Natural killer cell (primary cell): ENCODE measurements around the gene PRDM16. TPM values are rescaled to one million over a fixed set of nuclear protein-coding genes. Genes with fewer than 3 reads are reported as not detected.

Source experiments
- ATAC-seq, 3 donors: fragments of 150-1000 bp in 2 of 3; fragments of 200-7000 bp in 1 of 3; cut with Tn5 transposase; 1 replicate in 1 of 3; 2 replicates in 2 of 3; pipeline ENCODE4 v1.10.0; 2021; ENCODE audit warnings: mild to moderate bottlenecking in 2 of 3, moderate library complexity in 2 of 3
- DNase-seq, 2 donors: peaks; one replicate each; pipeline versions ENCODE4 v3.0.0 to v3.0.0-alpha.2; 2013 to 2021; ENCODE audit warnings: mixed read lengths in 1 of 2
- H3K27ac ChIP-seq: one replicate; pipeline ENCODE4 v1.5.1; 2013; ENCODE audit warnings: mild to moderate bottlenecking, low read length
- H3K27me3 ChIP-seq: one replicate; pipeline ENCODE4 v1.6.1; 2013; ENCODE audit warnings: low read length; ENCODE audit not compliant: control insufficient read depth, insufficient read depth
- H3K36me3 ChIP-seq: one replicate; pipeline ENCODE4 v1.6.1; 2013; ENCODE audit warnings: low read length; ENCODE audit not compliant: control insufficient read depth, insufficient read depth
- H3K4me1 ChIP-seq: one replicate; pipeline ENCODE4 v1.6.1; 2013; ENCODE audit warnings: low read length; ENCODE audit not compliant: control insufficient read depth, insufficient read depth
- H3K4me3 ChIP-seq: one replicate; pipeline ENCODE4 v1.5.1; 2013; ENCODE audit warnings: low read length
- H3K9me3 ChIP-seq: one replicate; pipeline ENCODE4 v1.6.1; 2013; ENCODE audit warnings: low read length; ENCODE audit not compliant: control insufficient read depth, insufficient read depth
- H3K27ac Mint-ChIP-seq, 2 donors: one replicate each; pipeline ENCODE4 v1.8.0; 2022; ENCODE audit warnings: mild to moderate bottlenecking in 2 of 2, mixed read lengths in 2 of 2, moderate library complexity in 1 of 2
- H3K27me3 Mint-ChIP-seq, 2 donors: one replicate each; pipeline ENCODE4 v1.8.0; 2022; ENCODE audit warnings: low read depth in 2 of 2, mixed read lengths in 2 of 2
- H3K36me3 Mint-ChIP-seq: one replicate; pipeline ENCODE4 v1.8.0; 2022; ENCODE audit warnings: mixed read lengths
- H3K4me1 Mint-ChIP-seq, 2 donors: one replicate each; pipeline ENCODE4 v1.8.0; 2022; ENCODE audit warnings: mixed read lengths in 2 of 2
- H3K4me3 Mint-ChIP-seq: one replicate; pipeline ENCODE4 v1.8.0; 2022; ENCODE audit warnings: mild to moderate bottlenecking, moderate library complexity, mixed read lengths
- H3K9me3 Mint-ChIP-seq, 2 donors: one replicate each; pipeline ENCODE4 v1.8.0; 2022; ENCODE audit warnings: mixed read lengths in 2 of 2
- WGBS: methylation state at CpG from one replicate; pipeline ENCODE4 v1.1.7; 2013; ENCODE audit warnings: missing lambda C conversion rate; ENCODE audit not compliant: insufficient coverage; 5-methylcytosine and 5-hydroxymethylcytosine counted together
- intact Hi-C: fragments of 100-400 bp; cut with micrococcal nuclease; formaldehyde crosslinking; loops from one replicate; pipeline ENCODE4 v1.14.2; 2022
- total RNA-seq, 4 donors: library from RNA; stranded (reverse); fragments of 120-200 nt in 1 of 4; gene quantifications; one replicate each; pipeline versions ENCODE4 v1.2.3 to v1.2.4, GENCODE V29; 2013 to 2022
- TF ChIP-seq, protein P1 (sequence below): fragments of 200-600 bp; IDR thresholded peaks from one replicate; pipeline ENCODE4 v1.8.0; 2022; ENCODE audit warnings: antibody characterized with exemption

PRDM16 gene
- total RNA-seq, 3 donors from 2014 or later (not counting 1 experiment from before 2014, with no cell fraction given) = 0.25 to 0.64 TPM; not detected in 1

DNA sequence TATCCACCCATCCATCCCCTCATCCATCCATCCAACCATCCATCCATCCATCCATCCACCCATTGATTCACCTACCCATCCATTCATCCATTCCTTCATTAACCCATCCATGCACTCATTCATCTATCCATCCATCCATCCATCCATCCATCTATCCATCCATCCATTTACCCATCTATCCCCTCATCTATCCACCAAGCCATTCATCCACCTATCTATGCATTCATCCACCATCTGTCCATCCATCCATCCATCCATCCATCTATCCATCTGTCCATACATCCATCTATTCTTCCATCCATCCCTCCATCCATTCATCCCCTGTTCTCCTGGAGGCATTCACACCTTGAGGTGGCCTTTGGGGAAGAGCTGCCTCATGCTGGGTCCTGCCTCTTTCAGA is 107.0 kb downstream of the PRDM16 start:
- peaks cover 0 to 4% of the 10 kb centered on the region in 2 donors for H3K4me1 Mint-ChIP-seq
- no peaks in the 10 kb centered on the region for H3K36me3 Mint-ChIP-seq
- H3K4me3 Mint-ChIP-seq = no peak overlapping the region
- no peaks in the 10 kb centered on the region for H3K9me3 ChIP-seq
- no peaks in the 10 kb centered on the region for H3K9me3 Mint-ChIP-seq
- H3K36me3 ChIP-seq = no peaks in the 10 kb centered on the region
- peaks cover 13 to 16% of the 10 kb centered on the region in 2 donors for H3K27me3 Mint-ChIP-seq
- ATAC-seq (no peak), DNase-seq (no peak)
- H3K27me3 ChIP-seq = peaks cover 8% of the 10 kb centered on the region
- no peak overlapping the region for H3K4me3 ChIP-seq
- no peak overlapping the region for H3K27ac ChIP-seq
- peaks cover 3% of the 10 kb centered on the region for H3K4me1 ChIP-seq
- H3K27ac Mint-ChIP-seq = no peak overlapping the region
- intact Hi-C loops = no loop called here
- TF ChIP-seq, protein P1, sequence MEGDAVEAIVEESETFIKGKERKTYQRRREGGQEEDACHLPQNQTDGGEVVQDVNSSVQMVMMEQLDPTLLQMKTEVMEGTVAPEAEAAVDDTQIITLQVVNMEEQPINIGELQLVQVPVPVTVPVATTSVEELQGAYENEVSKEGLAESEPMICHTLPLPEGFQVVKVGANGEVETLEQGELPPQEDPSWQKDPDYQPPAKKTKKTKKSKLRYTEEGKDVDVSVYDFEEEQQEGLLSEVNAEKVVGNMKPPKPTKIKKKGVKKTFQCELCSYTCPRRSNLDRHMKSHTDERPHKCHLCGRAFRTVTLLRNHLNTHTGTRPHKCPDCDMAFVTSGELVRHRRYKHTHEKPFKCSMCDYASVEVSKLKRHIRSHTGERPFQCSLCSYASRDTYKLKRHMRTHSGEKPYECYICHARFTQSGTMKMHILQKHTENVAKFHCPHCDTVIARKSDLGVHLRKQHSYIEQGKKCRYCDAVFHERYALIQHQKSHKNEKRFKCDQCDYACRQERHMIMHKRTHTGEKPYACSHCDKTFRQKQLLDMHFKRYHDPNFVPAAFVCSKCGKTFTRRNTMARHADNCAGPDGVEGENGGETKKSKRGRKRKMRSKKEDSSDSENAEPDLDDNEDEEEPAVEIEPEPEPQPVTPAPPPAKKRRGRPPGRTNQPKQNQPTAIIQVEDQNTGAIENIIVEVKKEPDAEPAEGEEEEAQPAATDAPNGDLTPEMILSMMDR = no peak

- H3K36me3 ChIP-seq = no peaks in the 10 kb centered on the region
- no peak overlapping the region for H3K4me3 ChIP-seq
- no peak overlapping the region for H3K27ac Mint-ChIP-seq
- no peaks in the 10 kb centered on the region for H3K36me3 Mint-ChIP-seq
- H3K27me3 Mint-ChIP-seq = peaks cover 11 to 16% of the 10 kb centered on the region in 2 donors
- WGBS = 85% methylated on average over 2 of the region's 2 CpGs
- H3K4me1 Mint-ChIP-seq = peaks cover 0 to 4% of the 10 kb centered on the region in 2 donors
- no peaks in the 10 kb centered on the region for H3K4me1 ChIP-seq
- peaks cover 4% of the 10 kb centered on the region for H3K27me3 ChIP-seq
- no peaks in the 10 kb centered on the region for H3K9me3 ChIP-seq
- DNase-seq = no peak
- TF ChIP-seq, protein P1 = no peak
- H3K9me3 Mint-ChIP-seq = no peaks in the 10 kb centered on the region
- intact Hi-C loops = no loop called here
- ATAC-seq = no peak
- no peak overlapping the region for H3K4me3 Mint-ChIP-seq
- H3K27ac ChIP-seq = no peak overlapping the region
Observed at GRCh38 chr1:3176820-3177219, 107.8 kb downstream of the PRDM16 start.

DNA sequence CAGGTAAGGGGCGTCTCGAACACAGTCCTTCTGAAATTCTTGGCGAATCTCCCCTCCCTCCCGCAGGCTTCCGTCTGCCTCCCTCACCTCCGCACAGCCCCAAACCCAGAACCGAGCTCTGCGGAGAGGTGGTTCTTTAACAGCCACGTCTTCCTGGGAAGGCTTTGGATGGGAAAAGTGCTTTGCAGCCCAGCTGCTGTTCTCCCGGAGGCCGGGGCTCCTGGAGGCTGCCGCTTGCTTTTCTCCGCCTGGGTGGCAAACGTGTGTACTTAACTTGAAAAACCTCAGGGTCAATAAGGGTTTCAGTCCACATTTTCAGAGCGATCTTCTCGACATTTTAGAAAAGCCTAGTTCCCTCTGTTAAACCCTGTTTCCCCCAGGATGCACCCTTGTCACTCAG is 109.3 kb downstream of the PRDM16 start:
- TF ChIP-seq, protein P1 = no peak
- H3K36me3 Mint-ChIP-seq = no peaks in the 10 kb centered on the region
- 89% methylated on average over 16 of the region's 16 CpGs for WGBS
- DNase-seq (no peak), ATAC-seq (no peak)
- no peaks in the 10 kb centered on the region for H3K9me3 Mint-ChIP-seq
- H3K4me3 Mint-ChIP-seq = no peak overlapping the region
- Histone ChIP-seq H3K27ac (no peak overlapping the region), H3K4me1 (no peaks in the 10 kb centered on the region), H3K27me3 (peaks cover 4% of the 10 kb centered on the region), H3K4me3 (no peak overlapping the region), H3K36me3 (no peaks in the 10 kb centered on the region), H3K9me3 (no peaks in the 10 kb centered on the region)
- intact Hi-C loops = no loop called here
- peaks cover 0 to 2% of the 10 kb centered on the region in 2 donors for H3K27me3 Mint-ChIP-seq
- H3K27ac Mint-ChIP-seq = no peak overlapping the region
- H3K4me1 Mint-ChIP-seq = no peaks in the 10 kb centered on the region

DNA sequence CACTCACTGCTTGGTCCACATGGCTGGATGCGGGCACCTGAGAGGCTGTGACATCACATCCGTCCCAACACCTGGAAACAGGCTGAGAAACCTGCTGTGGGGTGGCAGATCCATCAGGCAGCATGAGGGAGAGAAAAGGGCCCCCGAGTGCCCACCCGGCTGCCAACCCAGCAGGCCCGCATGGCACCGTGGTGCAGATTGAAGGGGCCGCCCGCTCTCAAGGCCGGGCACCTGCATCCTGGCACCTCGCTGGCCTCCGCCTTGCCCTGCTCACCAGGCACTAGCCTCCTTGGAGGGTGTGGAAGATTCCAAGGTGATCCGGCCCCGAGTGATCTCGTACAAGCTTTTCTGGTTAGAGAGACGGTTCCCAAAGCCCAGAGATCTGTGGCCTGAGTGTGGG is 110.5 kb downstream of the PRDM16 start:
- Histone ChIP-seq H3K9me3 (no peaks in the 10 kb centered on the region), H3K4me1 (no peaks in the 10 kb centered on the region), H3K4me3 (no peak overlapping the region), H3K27ac (no peak overlapping the region), H3K27me3 (peaks cover 4% of the 10 kb centered on the region), H3K36me3 (no peaks in the 10 kb centered on the region)
- Mint-ChIP-seq H3K9me3 (no peaks in the 10 kb centered on the region), H3K27ac (no peak overlapping the region), H3K27me3 (peaks cover under 1 to 2% of the 10 kb centered on the region in 2 donors), H3K36me3 (no peaks in the 10 kb centered on the region), H3K4me1 (no peaks in the 10 kb centered on the region), H3K4me3 (no peak overlapping the region)
- DNase-seq = no peak
- no peak for ATAC-seq
- intact Hi-C loops = no loop called here
- WGBS = 87% methylated on average over 15 of the region's 15 CpGs
- TF ChIP-seq, protein P1 = no peak
